Heart left ventricle (tissue), 16 donors: ENCODE data around the gene ITGA2. TPM values are rescaled to one million over a fixed set of nuclear protein-coding genes. Genes with fewer than 3 reads are reported as not detected.
A peak's percentile ranks its signal among the peaks of the same experiment; 100 is the strongest.

Experiments
- ATAC-seq, 4 donors: fragments of 200-7000 bp; cut with Tn5 transposase; one replicate each; pipeline ENCODE4 v1.9.1; 2020 to 2022; ENCODE audit warnings: moderate library complexity in 4 of 4, mild to moderate bottlenecking in 3 of 4, moderate number of reproducible peaks in 1 of 4
- DNase-seq, 5 donors: peaks; one replicate each; pipeline ENCODE4 v3.0.0-alpha.2; 2020
- H3K27ac ChIP-seq, 12 donors: fragments of 200-600 bp; sonication (generic) in 4 of 12; one replicate each; pipeline versions ENCODE4 v1.5.0 to v1.8.0; 2016 to 2022; ENCODE audit warnings: mild to moderate bottlenecking in 2 of 12
- H3K27me3 ChIP-seq, 9 donors: fragments of 200-600 bp; sonication (generic) in 2 of 9; one replicate each; pipeline versions ENCODE4 v1.5.1 to v1.8.0; 2016 to 2022; ENCODE audit warnings: mild to moderate bottlenecking in 3 of 9
- H3K36me3 ChIP-seq, 9 donors: fragments of 200-600 bp; sonication (generic) in 2 of 9; one replicate each; pipeline versions ENCODE4 v1.5.0 to v1.8.0; 2018 to 2022; ENCODE audit warnings: mild to moderate bottlenecking in 2 of 9
- H3K4me1 ChIP-seq, 12 donors: fragments of 200-600 bp; sonication (generic) in 4 of 12; one replicate each; pipeline versions ENCODE4 v1.5.0 to v1.8.0; 2016 to 2022; ENCODE audit warnings: mild to moderate bottlenecking in 3 of 12
- H3K4me3 ChIP-seq, 12 donors: fragments of 200-600 bp; sonication (generic) in 4 of 12; one replicate each; pipeline versions ENCODE4 v1.5.0 to v1.8.0; 2017 to 2022; ENCODE audit warnings: mild to moderate bottlenecking in 9 of 12, moderate library complexity in 4 of 12
- H3K9me3 ChIP-seq, 12 donors: fragments of 200-600 bp; sonication (generic) in 4 of 12; one replicate each; pipeline versions ENCODE4 v1.5.0 to v1.8.0; 2016 to 2022; ENCODE audit warnings: mild to moderate bottlenecking in 1 of 12
- POLR2A ChIP-seq, 2 donors: fragments of 450-650 bp; IDR thresholded peaks; one replicate each; pipeline ENCODE4 v1.6.1; 2017; ENCODE audit warnings: antibody characterized with exemption in 2 of 2, mild to moderate bottlenecking in 2 of 2, moderate library complexity in 2 of 2
- WGBS, 4 donors: extraction: QIAGEN DNeasy Blood & Tissue Kit in 2 of 4; methylation state at CpG; one replicate each; pipeline versions ENCODE4 v1.1.5 to v1.1.7; 2013 to 2018; 5-methylcytosine and 5-hydroxymethylcytosine counted together
- intact Hi-C, 10 donors: fragments of 100-400 bp; cut with DNase I; formaldehyde crosslinking; loops; one replicate each; pipeline versions ENCODE4 v1.11.1 to v1.14.2; 2022
- polyA plus RNA-seq, 2 donors: library from polyadenylated mRNA; stranded (reverse); fragments of 200-250 nt; gene quantifications; one replicate each; pipeline ENCODE4 v1.2.3, GENCODE V29; 2013
- total RNA-seq, 9 donors: library from RNA; depleted of rRNA in 2 of 9; stranded (reverse); fragments of >200 nt in 2 of 9; fragmentation: NEBNext Ultra II Directional in 3 of 9; extraction: Animal tissue kit (Norgen Biotek cat#: 25700) in 3 of 9; gene quantifications; one replicate each; pipeline versions ENCODE4 v1.1.0 to v1.2.4, GENCODE V29; 2016 to 2023
- TF ChIP-seq, protein P1 (sequence below), 12 donors: fragments of 200-600 bp; sonication (generic) in 4 of 12; IDR thresholded peaks; one replicate each; pipeline versions ENCODE4 v1.5.0 to v1.8.0; 2018 to 2022; ENCODE audit warnings: antibody characterized with exemption in 12 of 12, mild to moderate bottlenecking in 5 of 12
- donor health status: ischemic (EF 13 %, LVEDD 7.1; RV severe dilation, severe dysfunction).
- donor health status: healthy with polysubstance abuse.
- donor health status: DM: no; HTN: yes; CAD: no.
- donor health status: DM: no; HTN: no; CAD: no.
- donor health status: ischemic (EF 25% LVEDD 6.9; RV normal size, moderate dysfunction).
- donor health status: ischemic (EF 25% LVEDD 5.7; RV mildly dilated, moderate dysfunction).
- donor health status: healthy.
- donor health status: DM: yes; HTN: yes; CAD: no.
- donor health status: ischemic (EF 35%, LVEDD 5.7; RV mildly dilated, moderate dysfunction).
- donor health status: nonischemic (EF 11% LVEDD 7.7; RV severe dilation, severe dysfunction).
- donor health status: DM: yes; HTN: yes; CAD: no.
- donor health status: PGD.
- donor health status: ischemic (EF 29% LVEDD 5.4; RV normal size, mild dysfunction).
- donor health status: nonischemic (EF 23%, LVEDD 6.1; RV moderate dilation, normal function).

Gene ITGA2
- total and polyA plus RNA-seq, 11 donors, result 0.23 to 10.7 (median 1.00) TPM

DNA sequence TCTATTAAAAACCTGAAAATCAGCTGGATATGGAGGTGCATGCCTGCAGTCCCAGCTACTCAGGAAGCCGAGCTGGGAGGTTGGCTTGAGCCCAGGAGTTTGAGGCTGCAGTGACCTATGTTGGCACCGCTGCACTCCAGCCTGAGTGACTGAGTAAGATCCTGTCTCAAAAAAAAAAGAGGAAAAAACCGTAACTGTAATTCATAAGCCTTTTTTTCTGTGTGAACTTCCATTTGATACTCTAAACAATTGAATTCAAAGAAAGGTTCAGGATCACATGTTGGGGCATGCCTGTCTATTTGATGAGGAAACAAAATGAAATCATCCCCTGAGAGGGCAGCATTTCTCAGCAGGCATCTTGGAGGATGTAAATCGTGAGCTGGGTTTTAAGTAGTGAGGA, 38.8 kb downstream of the ITGA2 start:
- peak overlapping the region in 1 of 12 donors; percentile 25 for H3K27ac ChIP-seq
- H3K4me1 ChIP-seq, result peaks cover 0 to 57% (median 5%) of the 10 kb centered on the region in 12 donors
- no peaks in the 10 kb centered on the region for H3K27me3 ChIP-seq
- H3K36me3 ChIP-seq, result no peaks in the 10 kb centered on the region
- 36 to 42% (median 38%) methylated on average over 4 of the region's 4 CpGs for WGBS, 4 donors
- intact Hi-C loops, result loop anchor here in 1 of 10 donors (5.0 kb wide), 1 partner anchor 41 kb away; the partner anchor contains the start of gene ITGA2
- peak in 3 of 4 donors; percentile 55 to 70 (median 66) for ATAC-seq
- no peaks in the 10 kb centered on the region for H3K9me3 ChIP-seq
- H3K4me3 ChIP-seq, result no peak overlapping the region
- DNase-seq, result peak in 4 of 5 donors; percentile 28 to 59 (median 44)
- no peak for TF ChIP-seq POLR2A (IDR thresholded peaks at IDR 0.05)

- intact Hi-C loops, result loop anchor here in 2 of 10 donors (5.0 to 10.0 kb wide), 2 partner anchors 42 to 45 kb away; partner anchors contain the start of gene ITGA2 (in 2 of the 2)
- ATAC-seq, result no peak
- DNase-seq, result no peak
- Histone ChIP-seq H3K27me3 (no peaks in the 10 kb centered on the region), H3K4me3 (no peak overlapping the region), H3K4me1 (peaks cover 0 to 40% (median 3%) of the 10 kb centered on the region in 12 donors), H3K9me3 (no peaks in the 10 kb centered on the region), H3K27ac (no peak overlapping the region), H3K36me3 (no peaks in the 10 kb centered on the region)
- no peak for TF ChIP-seq POLR2A (IDR thresholded peaks at IDR 0.05)
- TF ChIP-seq, protein P1, sequence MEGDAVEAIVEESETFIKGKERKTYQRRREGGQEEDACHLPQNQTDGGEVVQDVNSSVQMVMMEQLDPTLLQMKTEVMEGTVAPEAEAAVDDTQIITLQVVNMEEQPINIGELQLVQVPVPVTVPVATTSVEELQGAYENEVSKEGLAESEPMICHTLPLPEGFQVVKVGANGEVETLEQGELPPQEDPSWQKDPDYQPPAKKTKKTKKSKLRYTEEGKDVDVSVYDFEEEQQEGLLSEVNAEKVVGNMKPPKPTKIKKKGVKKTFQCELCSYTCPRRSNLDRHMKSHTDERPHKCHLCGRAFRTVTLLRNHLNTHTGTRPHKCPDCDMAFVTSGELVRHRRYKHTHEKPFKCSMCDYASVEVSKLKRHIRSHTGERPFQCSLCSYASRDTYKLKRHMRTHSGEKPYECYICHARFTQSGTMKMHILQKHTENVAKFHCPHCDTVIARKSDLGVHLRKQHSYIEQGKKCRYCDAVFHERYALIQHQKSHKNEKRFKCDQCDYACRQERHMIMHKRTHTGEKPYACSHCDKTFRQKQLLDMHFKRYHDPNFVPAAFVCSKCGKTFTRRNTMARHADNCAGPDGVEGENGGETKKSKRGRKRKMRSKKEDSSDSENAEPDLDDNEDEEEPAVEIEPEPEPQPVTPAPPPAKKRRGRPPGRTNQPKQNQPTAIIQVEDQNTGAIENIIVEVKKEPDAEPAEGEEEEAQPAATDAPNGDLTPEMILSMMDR (IDR thresholded peaks at IDR 0.05), result no peak
- WGBS, 4 donors, result 88 to 93% (median 90%) methylated on average over 1 of the region's 1 CpG
Measured at GRCh38 chr5:53029608-53030007, 40.5 kb downstream of the ITGA2 start.

GRCh38 chr5:53030893-53031292, 41.7 kb downstream of the ITGA2 start:
- intact Hi-C loops, result loop anchor here in 1 of 10 donors (10.0 kb wide), 1 partner anchor 46 kb away; the partner anchor contains the start of gene ITGA2
- Histone ChIP-seq H3K27me3 (no peaks in the 10 kb centered on the region), H3K36me3 (no peaks in the 10 kb centered on the region), H3K9me3 (no peaks in the 10 kb centered on the region), H3K4me3 (no peak overlapping the region), H3K27ac (peak overlapping the region in 1 of 12 donors; percentile 29), H3K4me1 (peaks cover 0 to 29% (median 3%) of the 10 kb centered on the region in 12 donors)
- DNase-seq (no peak), ATAC-seq (no peak)
- 61 to 79% (median 69%) methylated on average over 2 of the region's 2 CpGs for WGBS, 4 donors
- TF ChIP-seq, protein P1 (IDR thresholded peaks at IDR 0.05), result no peak
- no peak for TF ChIP-seq POLR2A (IDR thresholded peaks at IDR 0.05)

DNA sequence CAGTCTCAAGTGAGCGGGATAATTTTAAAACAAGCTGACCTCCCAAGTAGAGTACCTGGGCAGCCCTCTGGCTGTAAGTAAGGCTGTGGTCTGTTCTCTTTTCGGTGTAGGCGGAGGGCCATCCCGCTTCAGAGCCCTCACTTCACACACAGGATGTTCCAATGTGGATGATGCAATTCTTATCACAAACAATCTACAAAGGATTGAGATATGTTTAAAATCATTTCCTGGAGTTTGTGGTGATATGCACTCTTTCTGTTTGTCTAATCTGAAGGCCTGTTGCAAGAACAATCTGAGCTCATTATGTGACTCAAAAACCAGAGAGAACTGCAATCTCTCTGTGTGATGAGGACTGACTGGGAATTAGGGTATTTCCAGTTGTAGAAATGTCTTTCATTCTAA, 42.5 kb downstream of the ITGA2 start:
- H3K4me3 ChIP-seq, result no peak overlapping the region
- TF ChIP-seq, protein P1 (IDR thresholded peaks at IDR 0.05), result no peak
- TF ChIP-seq POLR2A (IDR thresholded peaks at IDR 0.05), result no peak
- no peaks in the 10 kb centered on the region for H3K36me3 ChIP-seq
- peaks cover 0 to 31% (median 4%) of the 10 kb centered on the region in 12 donors for H3K4me1 ChIP-seq
- ATAC-seq (peak in 3 of 4 donors; percentile 55 to 86 (median 68)), DNase-seq (no peak)
- intact Hi-C loops, result loop anchor here in 1 of 10 donors (10.0 kb wide), 1 partner anchor 47 kb away; the partner anchor contains the start of gene ITGA2
- H3K9me3 ChIP-seq, result no peaks in the 10 kb centered on the region
- 42 to 53% (median 52%) methylated on average over 4 of the region's 4 CpGs for WGBS, 4 donors
- H3K27ac ChIP-seq, result peak overlapping the region in 3 of 12 donors; percentile 4 to 61 (median 29)
- H3K27me3 ChIP-seq, result no peaks in the 10 kb centered on the region
